MM.1S (cell line): Measurements from ENCODE around the gene NAGPA.

Experiments
- DNase-seq: peaks from one replicate; pipeline ENCODE4 v3.0.0-alpha.2; 2015
- H2AFZ ChIP-seq: fragments of 300-600 bp; sonication (generic); 2 replicates; pipeline ENCODE4 v1.6.0; 2016; ENCODE audit warnings: antibody characterized with exemption, low read length
- H3F3A ChIP-seq: fragments of 300-600 bp; sonication (generic); 2 replicates; pipeline ENCODE4 v1.6.1; 2016; ENCODE audit warnings: mild to moderate bottlenecking, antibody characterized with exemption, low read length, moderate library complexity, mixed read lengths; ENCODE audit not compliant: insufficient read depth
- H3K27ac ChIP-seq: fragments of 300-600 bp; sonication (generic); 2 replicates; pipeline ENCODE4 v1.5.1; 2016; ENCODE audit warnings: mild to moderate bottlenecking, low read length
- H3K27me3 ChIP-seq: fragments of 300-600 bp; sonication (generic); replicated peaks from 2 replicates; pipeline ENCODE4 v1.6.0; 2016; ENCODE audit warnings: low read length; ENCODE audit not compliant: insufficient read depth
- H3K36me3 ChIP-seq: fragments of 300-600 bp; sonication (generic); replicated peaks from 2 replicates; pipeline ENCODE4 v1.6.1; 2016; ENCODE audit warnings: mild to moderate bottlenecking, low read length, mixed read lengths; ENCODE audit not compliant: insufficient read depth
- H3K4me1 ChIP-seq: fragments of 300-600 bp; sonication (generic); 2 replicates; pipeline ENCODE4 v1.6.1; 2016; ENCODE audit warnings: low read length, mixed read lengths
- H3K4me2 ChIP-seq: fragments of 300-600 bp; sonication (generic); 2 replicates; pipeline ENCODE4 v1.6.0; 2016; ENCODE audit warnings: low read depth, low read length
- H3K4me3 ChIP-seq: fragments of 300-600 bp; sonication (generic); 2 replicates; pipeline ENCODE4 v1.5.1; 2016; ENCODE audit warnings: low read length, mixed read lengths
- H3K79me2 ChIP-seq: fragments of 300-600 bp; sonication (generic); 2 replicates; pipeline ENCODE4 v1.6.1; 2016; ENCODE audit warnings: mixed run types, low read length, mixed read lengths
- H3K9ac ChIP-seq: fragments of 300-600 bp; sonication (generic); 2 replicates; pipeline ENCODE4 v1.6.1; 2016; ENCODE audit warnings: low read length, mixed read lengths
- H3K9me2 ChIP-seq: fragments of 300-600 bp; sonication (generic); replicated peaks from 2 replicates; pipeline ENCODE4 v1.6.1; 2016; ENCODE audit warnings: mild to moderate bottlenecking, low read length, mixed read lengths; ENCODE audit not compliant: insufficient read depth
- H3K9me3 ChIP-seq: fragments of 300-600 bp; sonication (generic); replicated peaks from 2 replicates; pipeline ENCODE4 v1.6.1; 2016; ENCODE audit warnings: mild to moderate bottlenecking, low read length, mixed read lengths; ENCODE audit not compliant: insufficient read depth
- H4K20me1 ChIP-seq: fragments of 300-600 bp; sonication (generic); 2 replicates; pipeline ENCODE4 v1.6.1; 2016; ENCODE audit warnings: mild to moderate bottlenecking, low read length, moderate library complexity, mixed read lengths; ENCODE audit not compliant: insufficient read depth
- EZH2 ChIP-seq: fragments of 300-600 bp; sonication (generic); optimal IDR thresholded peaks from 2 replicates; pipeline ENCODE3; 2017; ENCODE audit warnings: low read depth, mild to moderate bottlenecking, antibody characterized with exemption, low read length, mixed read lengths
- EZH2phosphoT487 ChIP-seq: fragments of 300-600 bp; sonication (generic); IDR thresholded peaks from 2 replicates; pipeline ENCODE4 v1.6.1; 2018; ENCODE audit warnings: antibody characterized with exemption, low read length
- TF ChIP-seq, protein P1 (sequence below): fragments of 300-600 bp; sonication (generic); IDR thresholded peaks from 2 replicates; pipeline ENCODE4 v1.5.1; 2016; ENCODE audit warnings: antibody characterized with exemption, low read length, mixed read lengths

Gene NAGPA

DNA sequence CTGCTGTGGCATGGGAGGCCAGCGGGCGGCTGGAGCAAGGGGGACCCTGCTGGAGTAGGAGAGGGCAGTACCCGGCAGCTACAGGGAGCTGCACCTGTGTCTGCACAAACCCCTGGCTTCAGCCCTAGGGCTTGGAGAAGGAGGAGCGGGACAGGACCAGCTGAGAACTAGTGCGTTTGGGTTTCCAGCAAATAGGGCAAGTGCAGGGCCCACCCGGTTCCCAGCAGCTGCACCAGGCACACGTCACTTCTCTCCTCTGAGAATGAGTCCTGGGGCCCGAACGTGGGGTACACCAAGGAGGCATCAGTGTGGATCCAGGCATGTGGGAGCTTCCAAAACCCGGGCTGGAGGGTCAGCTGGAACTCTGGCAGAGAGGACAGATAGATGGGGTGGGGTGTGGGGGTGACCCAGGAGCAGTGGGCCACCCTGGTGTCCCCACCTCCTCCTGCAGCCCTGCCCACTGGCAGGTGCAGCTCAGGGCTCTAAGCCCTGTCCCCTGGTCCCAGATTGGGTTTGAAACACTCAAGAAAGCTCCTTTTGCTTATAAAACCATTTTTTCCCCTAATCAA lies 26.4 kb upstream of the NAGPA start:
- Histone ChIP-seq H3K9me3 (no peaks in the 10 kb centered on the region), H2AFZ (no peak overlapping the region), H3K4me3 (no peak overlapping the region), H3K9me2 (no peaks in the 10 kb centered on the region), H3K4me2 (no peak overlapping the region), H3K27ac (no peak overlapping the region), H3K4me1 (no peaks in the 10 kb centered on the region), H3F3A (no peaks in the 10 kb centered on the region), H3K79me2 (no peaks in the 10 kb centered on the region), H4K20me1 (no peaks in the 10 kb centered on the region), H3K27me3 (peaks cover 44% of the 10 kb centered on the region), H3K9ac (no peak overlapping the region), H3K36me3 (no peaks in the 10 kb centered on the region)
- TF ChIP-seq, protein P1, sequence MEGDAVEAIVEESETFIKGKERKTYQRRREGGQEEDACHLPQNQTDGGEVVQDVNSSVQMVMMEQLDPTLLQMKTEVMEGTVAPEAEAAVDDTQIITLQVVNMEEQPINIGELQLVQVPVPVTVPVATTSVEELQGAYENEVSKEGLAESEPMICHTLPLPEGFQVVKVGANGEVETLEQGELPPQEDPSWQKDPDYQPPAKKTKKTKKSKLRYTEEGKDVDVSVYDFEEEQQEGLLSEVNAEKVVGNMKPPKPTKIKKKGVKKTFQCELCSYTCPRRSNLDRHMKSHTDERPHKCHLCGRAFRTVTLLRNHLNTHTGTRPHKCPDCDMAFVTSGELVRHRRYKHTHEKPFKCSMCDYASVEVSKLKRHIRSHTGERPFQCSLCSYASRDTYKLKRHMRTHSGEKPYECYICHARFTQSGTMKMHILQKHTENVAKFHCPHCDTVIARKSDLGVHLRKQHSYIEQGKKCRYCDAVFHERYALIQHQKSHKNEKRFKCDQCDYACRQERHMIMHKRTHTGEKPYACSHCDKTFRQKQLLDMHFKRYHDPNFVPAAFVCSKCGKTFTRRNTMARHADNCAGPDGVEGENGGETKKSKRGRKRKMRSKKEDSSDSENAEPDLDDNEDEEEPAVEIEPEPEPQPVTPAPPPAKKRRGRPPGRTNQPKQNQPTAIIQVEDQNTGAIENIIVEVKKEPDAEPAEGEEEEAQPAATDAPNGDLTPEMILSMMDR: no peak
- no peak for TF ChIP-seq EZH2
- TF ChIP-seq EZH2phosphoT487: no peak
- no peak for DNase-seq

DNA sequence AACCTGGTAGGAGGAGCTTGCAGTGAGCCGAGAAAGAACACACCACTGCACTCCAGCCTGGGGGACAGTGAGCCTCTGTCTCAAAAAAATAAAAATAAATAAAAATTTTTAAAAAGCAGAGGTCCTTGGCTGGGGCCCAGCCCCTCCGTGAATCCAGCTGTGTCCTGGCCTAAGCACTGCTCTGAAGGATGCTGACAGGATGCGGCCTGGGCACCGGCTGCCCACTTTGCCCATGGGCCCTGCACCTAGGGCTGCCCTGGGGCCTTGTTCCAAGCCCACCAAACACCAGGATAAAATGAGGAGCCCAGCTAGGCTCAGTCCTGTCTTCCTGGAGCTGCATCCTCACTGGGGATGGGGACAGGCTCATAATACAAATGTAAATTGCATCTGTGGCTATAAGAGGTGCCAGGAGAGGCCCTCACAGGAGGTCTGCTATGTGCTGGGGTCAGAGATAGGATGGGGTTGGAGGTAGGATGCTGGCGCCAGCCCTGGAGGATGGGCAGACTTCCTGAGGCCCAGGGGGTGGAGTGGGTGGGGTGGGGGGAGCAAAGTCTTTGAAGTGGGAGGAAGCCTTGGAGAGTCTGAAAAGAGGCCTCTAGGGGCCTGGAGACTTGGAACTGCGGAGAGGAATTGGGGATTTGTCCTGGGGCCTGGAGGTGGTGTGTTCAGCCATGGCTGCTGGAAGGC lies 25.8 kb upstream of the NAGPA start:
- H3K27ac ChIP-seq: no peak overlapping the region
- H3K4me2 ChIP-seq: no peak overlapping the region
- no peaks in the 10 kb centered on the region for H4K20me1 ChIP-seq
- H3K9me3 ChIP-seq: no peaks in the 10 kb centered on the region
- no peaks in the 10 kb centered on the region for H3F3A ChIP-seq
- TF ChIP-seq, protein P1: no peak
- TF ChIP-seq EZH2phosphoT487 (no peak), EZH2 (no peak)
- H3K4me3 ChIP-seq: no peak overlapping the region
- H3K79me2 ChIP-seq: no peaks in the 10 kb centered on the region
- no peaks in the 10 kb centered on the region for H3K4me1 ChIP-seq
- H2AFZ ChIP-seq: no peak overlapping the region
- H3K9ac ChIP-seq: no peak overlapping the region
- no peaks in the 10 kb centered on the region for H3K36me3 ChIP-seq
- DNase-seq: no peak
- peaks cover 38% of the 10 kb centered on the region for H3K27me3 ChIP-seq
- H3K9me2 ChIP-seq: no peaks in the 10 kb centered on the region

DNA sequence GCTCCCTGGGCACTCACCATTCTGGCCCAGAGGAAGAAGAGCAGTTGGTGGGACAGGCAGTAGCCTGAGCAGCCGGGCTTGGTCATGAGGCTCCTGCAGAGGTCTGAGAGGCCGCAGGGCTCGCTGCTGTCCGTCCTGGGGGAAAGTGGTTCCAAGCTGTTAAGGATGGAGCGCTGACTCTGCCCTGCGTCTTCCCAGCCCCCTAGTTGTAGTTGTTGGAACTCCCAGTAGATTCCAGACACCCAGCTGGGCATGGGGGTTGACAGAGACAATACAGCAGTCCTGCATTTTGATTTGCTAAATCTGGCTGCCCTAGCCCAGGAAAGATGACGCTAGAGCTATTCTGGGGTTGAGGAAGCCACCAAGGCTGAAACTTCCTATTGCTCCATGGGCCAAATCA lies 24.7 kb upstream of the NAGPA start:
- Histone ChIP-seq H3F3A (no peaks in the 10 kb centered on the region), H3K27ac (no peak overlapping the region), H2AFZ (no peak overlapping the region), H3K9ac (no peak overlapping the region), H3K4me3 (no peak overlapping the region), H4K20me1 (no peaks in the 10 kb centered on the region), H3K4me1 (no peaks in the 10 kb centered on the region), H3K9me3 (no peaks in the 10 kb centered on the region), H3K27me3 (peaks cover 30% of the 10 kb centered on the region), H3K4me2 (no peak overlapping the region), H3K9me2 (no peaks in the 10 kb centered on the region), H3K79me2 (no peaks in the 10 kb centered on the region), H3K36me3 (no peaks in the 10 kb centered on the region)
- DNase-seq: no peak
- TF ChIP-seq, protein P1: no peak
